NCI-H460 (cell line): ENCODE measurements around the gene NME7. TPM values are rescaled to one million over a fixed set of nuclear protein-coding genes. Genes with fewer than 3 reads are reported as not detected.
"Not testable (repeated sequence)": the region's sequence is repeated elsewhere in the genome, so short reads cannot be mapped to it uniquely, and the experiment has no call there.

ENCODE experiments used
- DNase-seq: peaks from one replicate; pipeline ENCODE4 v3.0.0-alpha.2; 2016; ENCODE audit warnings: low read depth; ENCODE audit errors: extremely low read depth
- polyA plus RNA-seq: library from polyadenylated mRNA; depleted of rRNA; stranded (reverse); fragments of >200 nt; gene quantifications from 2 replicates; pipeline ENCODE4 v1.2.3, GENCODE V29; 2014; cell fraction: nucleus; rRNA removed
- total RNA-seq: library from RNA; depleted of rRNA; stranded (reverse); fragments of >200 nt; shearing (Covaris generic); gene quantifications from 2 replicates; pipeline ENCODE4 v1.2.3, GENCODE V29; 2014; rRNA removed

The NME7 gene, protein sequence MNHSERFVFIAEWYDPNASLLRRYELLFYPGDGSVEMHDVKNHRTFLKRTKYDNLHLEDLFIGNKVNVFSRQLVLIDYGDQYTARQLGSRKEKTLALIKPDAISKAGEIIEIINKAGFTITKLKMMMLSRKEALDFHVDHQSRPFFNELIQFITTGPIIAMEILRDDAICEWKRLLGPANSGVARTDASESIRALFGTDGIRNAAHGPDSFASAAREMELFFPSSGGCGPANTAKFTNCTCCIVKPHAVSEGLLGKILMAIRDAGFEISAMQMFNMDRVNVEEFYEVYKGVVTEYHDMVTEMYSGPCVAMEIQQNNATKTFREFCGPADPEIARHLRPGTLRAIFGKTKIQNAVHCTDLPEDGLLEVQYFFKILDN
- 25.9 and 28.1 TPM in 2 replicates for total RNA-seq
- polyA plus RNA-seq, result 7.8 and 11.8 TPM in 2 replicates

DNA sequence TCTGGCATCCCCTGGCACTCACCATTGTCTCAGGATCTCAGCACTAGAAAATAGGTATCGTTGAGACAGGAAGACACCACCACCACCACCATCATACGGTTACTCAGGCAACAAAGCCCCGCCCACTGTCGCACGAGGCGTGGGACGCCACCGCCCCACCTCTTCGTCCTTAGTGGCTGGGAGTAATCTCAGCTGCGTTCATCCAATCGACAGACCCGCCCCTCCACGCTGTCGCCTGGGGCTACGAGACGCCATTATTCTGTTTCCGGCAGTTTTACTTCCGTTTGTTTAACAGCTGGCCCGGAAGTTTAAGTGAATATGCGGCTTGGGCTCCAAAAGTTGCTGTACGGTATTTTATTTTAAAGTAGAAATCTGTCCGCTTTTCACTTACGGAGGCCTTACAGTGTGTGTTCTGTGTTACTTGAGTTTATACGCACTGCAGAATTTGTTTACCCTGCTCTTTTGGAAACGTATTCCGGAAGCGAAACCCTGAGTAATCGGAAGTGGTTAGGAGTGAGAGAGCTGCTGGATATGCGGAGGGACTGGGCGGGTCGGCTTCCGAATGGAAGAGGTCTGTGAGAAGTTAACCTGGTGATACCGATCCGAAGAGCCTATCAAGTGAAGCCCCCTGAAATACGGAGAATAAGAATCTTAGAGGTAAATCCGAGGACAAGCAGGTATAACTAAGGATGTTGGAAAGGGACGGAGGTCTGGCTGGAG is at the start of gene NME7, which contains the start of gene BLZF1:
NME7 (minus strand) TSS at position 112 of the 720 bp plus-strand sequence; CDS start at position 25, 87 bp downstream.
BLZF1 (plus strand) TSS at position 510 of the 720 bp plus-strand sequence. CDS start 1,328 bp downstream, outside the sequence.
- DNase-seq, result peak; percentile 98

DNA sequence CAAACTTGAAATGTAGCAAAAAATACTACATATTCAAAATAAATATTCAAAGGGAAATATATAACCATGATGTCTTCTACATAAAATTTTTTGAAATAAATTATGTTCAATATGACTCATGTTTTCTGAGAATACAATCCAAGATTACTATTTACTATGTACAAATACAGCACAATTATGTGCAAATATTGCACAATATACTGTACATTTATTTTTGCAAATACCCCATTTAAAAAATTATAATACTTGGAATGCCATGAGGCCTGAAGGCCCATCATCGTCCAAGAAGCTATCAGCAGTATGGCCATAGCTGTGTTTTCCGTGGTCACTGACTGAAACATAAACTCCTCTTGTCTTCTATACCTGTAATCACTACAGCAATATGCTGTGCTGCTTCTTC is 47.4 kb upstream of the NME7 start:
- no peak for DNase-seq

DNA sequence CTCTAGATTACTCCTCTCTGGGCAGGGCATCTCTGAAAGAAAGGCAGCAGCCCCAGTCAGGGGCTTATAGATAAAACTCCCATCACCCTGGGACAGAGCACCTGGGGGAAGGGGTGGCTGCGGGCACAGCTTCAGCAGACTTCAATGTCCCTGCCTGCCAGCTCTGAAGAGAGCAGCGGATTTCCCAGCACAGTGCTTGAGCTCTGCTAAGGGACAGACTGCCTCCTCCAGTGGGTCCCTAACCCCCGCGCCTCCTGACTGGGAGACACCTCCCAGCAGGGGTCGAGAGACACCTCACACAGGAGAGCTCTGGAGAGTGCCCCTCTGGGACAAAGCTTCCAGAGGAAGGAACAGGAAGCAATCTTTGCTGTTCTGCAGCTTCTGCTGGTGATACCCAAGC is 40.7 kb upstream of the NME7 start:
- DNase-seq, result not testable (repeated sequence)

DNA sequence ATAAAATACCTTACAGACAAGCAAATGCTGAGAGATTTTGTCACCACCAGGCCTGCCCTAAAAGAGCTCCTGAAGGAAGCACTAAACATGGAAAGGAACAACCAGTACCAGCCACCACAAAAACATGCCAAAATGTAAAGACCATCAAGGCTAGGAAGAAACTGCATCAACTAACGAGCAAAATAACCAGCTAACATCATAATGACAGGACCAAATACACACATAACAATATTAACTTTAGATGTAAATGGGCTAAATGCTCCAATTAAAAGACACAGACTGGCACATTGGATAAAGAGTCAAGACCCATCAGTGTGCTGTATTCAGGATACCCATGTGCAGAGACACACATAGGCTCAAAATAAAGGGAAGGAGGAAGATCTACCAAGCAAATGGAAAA is 35.0 kb upstream of the NME7 start:
- not testable (repeated sequence) for DNase-seq

DNA sequence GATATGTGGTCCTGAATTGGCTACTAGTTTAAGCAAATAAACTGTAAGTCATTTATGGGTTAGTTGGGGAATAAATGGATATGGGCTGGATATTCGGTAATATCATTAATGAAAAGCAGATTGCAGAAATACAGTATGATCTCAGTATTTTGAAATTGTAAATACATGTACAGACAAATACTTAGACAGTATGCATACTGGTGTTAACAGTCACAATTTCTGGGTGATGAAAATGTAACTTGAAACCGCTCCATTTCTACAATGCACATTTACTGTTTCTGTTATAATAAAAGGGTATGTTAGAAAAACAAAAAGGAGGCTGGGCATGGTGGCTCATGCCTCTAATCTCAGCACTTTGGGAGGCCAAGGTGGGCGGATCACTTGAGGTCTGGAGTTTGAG is 28.4 kb upstream of the NME7 start:
- DNase-seq, result no peak

DNA sequence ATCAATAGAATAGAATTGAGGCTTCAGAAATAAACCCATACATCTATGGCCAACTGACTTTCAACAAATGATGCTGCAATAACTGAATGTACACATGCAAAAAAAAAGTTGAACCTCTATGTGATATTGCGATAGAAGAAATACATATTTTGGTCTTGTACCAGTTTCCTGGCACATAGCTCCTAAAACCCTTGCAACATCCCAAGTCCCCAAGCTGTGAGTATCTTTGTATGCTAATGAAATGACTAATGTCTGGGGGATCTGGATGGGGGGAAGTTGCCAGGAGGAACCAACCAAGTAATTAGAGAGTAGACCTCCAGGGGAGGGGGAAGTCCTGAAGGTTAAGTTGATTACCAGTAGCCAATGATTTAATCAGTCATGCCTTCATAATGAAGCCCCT is 24.8 kb upstream of the NME7 start:
- DNase-seq, result no peak

DNA sequence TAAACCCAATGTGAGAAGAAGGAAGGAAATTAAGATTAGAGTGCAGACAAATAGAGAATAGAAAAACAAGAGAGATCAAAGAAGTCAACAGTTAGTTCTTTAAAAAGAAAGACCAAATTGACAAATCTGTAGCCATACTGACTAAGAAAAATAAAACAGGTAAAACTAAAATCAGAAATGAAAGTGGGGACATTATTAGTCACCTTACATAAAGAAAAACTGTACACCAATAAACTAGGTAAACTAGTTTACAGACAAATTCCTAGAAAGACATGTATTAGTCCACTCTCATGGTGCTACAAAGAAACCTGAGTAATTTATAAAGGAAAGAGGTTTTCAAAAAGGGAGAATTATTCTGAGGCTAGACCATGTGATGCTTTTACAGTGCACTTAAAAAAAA is 22.7 kb upstream of the NME7 start:
- no peak for DNase-seq

DNA sequence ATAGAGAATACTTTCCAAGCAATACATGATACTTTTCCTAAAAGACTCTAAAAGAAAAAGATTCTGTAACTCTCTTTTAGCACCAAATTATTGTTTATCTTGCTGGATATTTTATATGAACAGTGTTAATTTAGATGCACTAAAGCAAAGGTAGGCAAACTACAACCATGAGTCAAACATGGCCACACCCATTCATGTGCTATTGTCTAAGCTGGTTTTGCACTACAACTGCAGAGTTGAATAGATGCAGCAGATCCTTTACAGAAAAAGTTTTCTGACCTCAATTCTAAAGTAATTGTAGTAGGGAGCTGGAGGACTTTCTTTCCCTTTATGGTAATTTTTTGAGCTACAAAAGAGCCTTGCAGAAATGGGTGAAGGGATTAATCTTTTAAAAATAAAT is 19.8 kb upstream of the NME7 start:
- no peak for DNase-seq

DNA sequence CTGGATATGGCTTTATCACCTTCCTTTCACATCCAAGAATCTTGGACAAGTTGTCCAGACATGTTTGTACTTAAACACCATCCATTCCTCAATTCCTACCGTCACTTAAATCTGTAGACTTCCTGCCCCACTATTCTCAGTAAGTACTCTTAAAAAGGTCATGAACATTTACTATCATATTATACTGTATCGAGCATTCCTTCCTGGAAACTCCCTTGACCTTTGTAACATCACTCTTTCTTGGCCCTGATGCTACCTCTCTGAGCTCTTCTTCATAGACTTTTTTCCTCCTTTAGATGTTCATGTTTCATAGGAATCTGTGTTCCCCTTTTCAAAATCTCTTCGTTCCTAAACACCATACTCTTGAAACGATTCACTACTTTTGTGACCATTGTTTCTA is 15.9 kb upstream of the NME7 start:
- no peak for DNase-seq

DNA sequence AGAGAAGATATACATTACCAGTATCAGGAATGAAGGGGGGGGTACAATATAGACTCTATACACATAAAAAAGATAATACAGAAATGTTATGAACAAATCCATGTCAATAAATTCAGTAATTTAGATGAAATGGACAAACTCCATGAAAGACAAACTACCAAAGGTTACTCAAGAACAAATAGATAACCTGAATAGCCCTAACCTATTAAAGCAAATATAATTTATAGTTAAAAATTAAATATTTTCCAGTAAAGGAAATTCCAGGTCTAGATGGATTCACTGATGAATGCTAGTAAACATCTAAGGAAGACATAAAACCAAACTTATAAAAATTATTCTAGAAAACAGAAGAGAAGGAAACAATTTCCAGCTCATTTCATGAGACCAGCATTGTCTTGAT is 13.6 kb upstream of the NME7 start:
- DNase-seq, result no peak

DNA sequence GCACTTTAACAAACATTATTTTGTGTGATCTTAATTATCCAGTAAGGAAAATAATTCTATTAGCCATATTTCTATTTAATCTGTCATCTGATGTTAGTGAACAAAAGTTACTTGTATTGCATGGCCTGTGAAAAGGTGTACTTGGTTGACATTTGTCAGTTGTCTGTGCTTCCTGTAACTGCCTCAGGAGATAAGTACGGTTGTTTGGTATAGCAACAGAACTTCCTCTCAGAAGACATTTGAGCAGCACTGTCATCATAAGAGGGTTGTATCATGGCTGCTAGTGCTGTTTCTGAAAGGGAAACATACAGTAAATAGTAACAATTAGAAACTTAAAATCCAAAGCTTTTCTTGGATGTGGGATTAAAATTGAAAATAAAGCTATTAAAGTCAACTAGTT is 3.8 kb upstream of the NME7 start:
- DNase-seq, result no peak

DNA sequence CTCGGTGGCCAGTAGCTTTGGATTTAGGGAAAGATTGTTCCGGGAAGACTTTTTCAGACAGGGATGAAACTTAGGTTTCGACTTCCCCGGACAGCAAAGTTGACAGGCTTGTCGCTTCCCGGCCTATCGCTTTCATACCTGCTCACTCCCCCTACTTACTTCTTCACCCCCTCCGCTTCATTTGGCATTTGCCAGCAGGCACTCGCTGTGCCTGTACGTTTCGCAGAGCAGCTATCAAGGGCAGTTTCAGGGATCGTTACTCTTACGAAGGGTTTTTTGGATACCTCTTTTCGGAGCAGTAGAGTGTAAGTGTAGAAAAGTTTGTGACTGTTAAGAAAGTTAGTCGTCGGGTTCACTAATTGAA is 791 bp upstream of the NME7 start:
- DNase-seq, result peak; percentile 3

DNA sequence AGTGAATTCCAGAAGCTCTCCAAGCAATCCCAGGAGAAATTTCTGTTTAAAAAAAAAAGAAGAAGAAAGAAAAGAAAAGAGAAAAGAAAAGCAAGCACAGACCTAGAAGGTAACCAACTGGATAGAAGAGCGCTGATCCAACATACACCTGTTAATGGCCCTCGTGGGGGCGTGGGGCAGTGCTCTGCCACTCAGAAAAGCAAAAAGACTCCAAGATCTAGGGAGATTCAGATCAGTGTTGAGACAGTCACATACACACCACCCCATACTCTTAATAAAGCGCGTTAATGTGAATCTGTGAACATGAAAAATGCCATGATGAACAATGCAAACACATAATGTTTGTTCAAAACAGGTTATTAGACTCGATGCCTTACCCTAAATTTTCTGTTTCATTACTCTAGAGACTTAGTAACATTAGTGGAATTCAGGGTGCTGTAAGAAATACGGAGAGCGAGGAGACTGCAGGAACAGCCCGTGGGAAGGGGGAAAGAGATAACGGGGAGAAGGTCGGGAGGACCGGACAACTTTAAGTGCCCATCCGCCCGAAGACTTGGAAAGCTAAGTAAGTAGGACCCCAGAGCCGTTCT is 406 bp downstream of the NME7 start:
- DNase-seq, result no peak

DNA sequence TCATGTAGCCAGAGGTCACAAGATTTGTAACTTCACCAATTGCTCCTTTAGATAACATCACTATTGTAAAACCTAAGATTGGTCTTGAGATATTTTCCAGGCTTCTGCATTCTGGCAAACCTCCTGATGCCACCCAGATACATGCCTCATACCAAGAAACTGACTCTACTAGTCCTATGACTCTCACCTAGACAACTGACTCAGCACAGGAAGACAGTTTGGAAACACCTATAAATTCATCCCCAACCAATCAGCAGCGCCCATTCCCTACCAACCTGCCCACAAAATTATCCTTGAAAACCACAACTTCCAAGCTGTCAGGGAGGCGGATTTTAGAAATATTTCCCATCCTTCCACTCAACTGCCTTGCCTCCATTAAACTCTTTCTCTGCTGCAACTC is 2.6 kb downstream of the NME7 start:
- DNase-seq, result no peak

DNA sequence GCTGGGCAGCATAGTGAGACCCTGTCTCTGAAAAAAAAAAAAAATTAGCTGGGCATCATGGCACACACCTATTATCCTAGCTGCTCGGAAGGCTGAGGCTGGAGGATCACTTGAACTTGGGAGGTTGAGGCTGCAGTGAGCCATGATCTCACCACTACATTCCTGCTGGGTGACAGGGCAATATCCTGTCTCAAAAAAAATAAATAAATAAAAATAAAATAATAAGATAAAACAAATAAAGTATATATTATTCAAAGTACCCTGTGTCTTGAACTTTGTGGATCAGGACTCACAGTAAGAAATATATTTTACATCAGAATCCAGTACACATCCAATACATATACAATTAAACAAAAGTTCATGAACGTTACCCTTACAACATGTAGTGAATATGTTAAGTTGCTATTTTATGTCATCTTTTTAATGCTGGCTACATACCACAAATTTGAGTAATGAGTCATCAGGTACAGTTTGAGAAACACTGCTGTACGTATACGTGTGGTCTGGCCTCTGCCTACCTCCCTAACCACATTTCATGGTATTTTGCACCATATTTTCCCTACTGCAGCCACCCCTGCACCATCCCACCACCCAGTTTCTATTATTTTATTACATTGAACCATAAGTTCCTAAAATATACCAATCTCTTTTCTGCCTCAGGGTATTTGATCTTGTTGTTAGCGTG is 4.4 kb downstream of the NME7 start:
- DNase-seq, result no peak

DNA sequence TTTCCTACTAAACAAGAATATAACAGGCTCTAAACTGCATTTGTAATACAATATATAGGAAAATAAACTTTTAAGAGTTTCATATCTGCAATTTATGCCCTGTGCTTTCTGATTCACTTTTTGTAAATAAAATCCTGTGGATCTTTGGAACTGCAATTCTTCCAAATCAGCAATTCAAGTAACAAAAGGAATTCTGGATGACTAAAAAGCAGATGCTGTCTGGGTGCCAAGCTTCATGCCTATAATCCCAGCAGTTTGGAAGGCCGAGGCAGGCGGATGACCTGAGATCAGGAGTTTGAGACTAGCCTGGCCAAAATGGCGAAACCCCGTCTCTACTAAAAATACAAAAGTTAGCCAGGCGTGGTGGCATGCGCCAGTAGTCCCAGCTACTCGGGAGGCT is 6.3 kb downstream of the NME7 start:
- DNase-seq, result no peak

DNA sequence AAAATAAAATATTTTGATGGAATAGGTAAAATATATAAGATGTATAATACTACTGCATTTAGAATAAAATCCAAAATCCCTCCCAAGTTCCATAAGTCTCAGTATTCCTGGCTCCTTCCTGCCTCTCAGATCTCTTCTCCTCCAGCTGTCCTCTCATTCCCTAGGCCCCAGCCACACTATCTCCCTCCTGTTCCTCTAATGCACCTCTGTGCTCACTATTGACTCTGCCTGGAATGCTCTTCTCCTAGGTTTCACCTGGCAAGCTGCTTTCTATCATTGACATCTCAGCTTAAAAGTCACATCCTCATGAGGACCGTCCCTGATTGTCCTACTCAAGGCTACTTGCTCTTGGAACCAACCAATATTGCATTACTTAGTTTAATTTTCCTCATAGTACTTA is 7.2 kb downstream of the NME7 start:
- DNase-seq, result no peak

DNA sequence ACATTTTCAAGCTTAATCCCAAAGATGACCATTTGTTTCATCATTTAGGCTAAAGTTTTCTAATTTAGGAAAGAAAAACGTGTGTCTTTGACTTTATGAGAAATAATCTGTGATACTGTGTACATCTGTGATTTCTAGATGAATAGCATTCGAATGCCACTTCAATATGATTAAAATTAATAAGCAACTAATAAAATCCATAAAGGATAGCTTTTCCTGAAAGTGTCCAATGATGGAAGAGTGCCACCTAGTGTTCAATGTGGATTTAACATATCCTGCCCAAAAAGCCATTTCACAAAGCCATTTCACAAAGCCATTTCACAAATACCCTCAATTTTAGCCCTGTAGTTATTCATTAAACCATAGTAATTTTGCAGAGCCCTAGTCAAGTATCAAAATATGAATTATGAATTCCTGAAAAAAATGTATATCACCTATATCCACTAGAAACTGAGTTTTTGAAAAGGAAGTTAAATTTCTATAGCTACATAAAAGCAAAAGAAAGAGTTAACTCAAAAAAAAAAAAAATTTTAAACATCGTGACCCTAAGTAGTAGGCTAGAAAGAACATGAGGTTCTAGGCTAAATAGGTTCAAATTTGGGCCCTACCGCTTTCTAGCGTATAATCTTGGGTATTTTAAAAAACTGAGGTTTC is 19.1 kb downstream of the NME7 start:
- peak; percentile 63 for DNase-seq

DNA sequence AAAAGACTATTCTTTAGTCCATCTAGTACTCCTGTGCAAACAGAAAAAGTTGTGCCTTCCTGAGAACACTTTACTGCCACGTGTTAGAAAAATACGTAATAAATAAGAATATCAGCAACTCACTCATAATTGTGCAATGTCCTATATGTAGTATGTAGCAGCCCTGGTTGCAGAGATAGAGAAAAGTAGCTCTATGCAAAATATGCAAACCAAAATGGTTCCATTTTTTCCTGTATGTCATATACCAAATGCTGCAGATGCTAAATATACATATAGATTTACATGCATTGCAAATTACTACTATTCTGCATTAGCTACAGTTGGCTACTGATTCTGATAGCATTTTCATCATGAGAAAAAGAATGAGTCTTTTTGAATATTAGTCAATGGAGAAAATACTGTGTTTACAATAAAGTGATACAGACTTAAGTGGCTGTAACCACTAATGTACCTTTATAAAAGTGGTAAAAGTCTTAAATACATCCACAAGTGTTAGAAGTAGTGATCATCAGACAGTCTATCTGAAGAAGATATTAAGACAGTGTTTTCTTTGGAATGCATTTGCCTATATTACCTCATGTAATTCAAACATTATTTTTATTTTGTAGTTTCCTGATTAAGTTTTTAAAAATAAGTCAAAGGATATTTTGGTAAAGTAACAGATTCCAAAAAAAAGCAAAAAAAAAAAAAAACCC is 19.8 kb downstream of the NME7 start:
- no peak for DNase-seq

DNA sequence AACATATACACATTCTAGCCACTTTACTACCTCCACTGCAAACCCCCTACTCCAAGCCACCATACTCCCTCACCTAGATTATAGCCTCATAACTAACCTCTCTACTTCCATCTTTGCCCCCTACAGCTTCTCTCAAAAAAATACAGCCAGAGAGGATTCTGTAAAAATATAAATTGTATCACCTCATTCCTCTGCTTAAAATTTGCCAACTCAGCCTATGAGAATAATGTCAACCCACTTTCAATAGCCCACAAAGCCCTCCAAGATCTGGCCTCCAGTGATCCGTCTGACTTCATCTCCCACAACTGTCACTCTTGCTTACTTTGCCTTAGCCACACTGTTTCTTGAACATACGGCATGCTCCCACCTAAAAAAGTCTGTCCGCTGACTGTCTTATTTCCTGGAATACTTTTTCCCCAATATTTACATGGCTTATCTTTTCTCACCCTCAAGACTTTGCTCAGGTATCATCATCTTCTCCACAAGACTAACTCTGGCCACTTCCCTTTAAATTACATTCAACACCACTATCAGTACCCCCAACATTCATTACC is 21.5 kb downstream of the NME7 start:
- DNase-seq, result no peak
